SK-N-MC (cell line): ENCODE data around the gene PRSS8.

Source experiments
- EZH2 ChIP-seq: fragments of 200-600 bp; sonication (generic); IDR thresholded peaks from one replicate; pipeline ENCODE4 v1.6.1; 2017; ENCODE audit warnings: antibody characterized with exemption
- FOXP2 ChIP-seq: optimal IDR thresholded peaks from 2 replicates; pipeline ENCODE3; 2011; ENCODE audit warnings: mild to moderate bottlenecking, moderate library complexity; ENCODE audit not compliant: insufficient read depth; ENCODE audit errors: extremely low read length, control extremely low read depth
- POLR2AphosphoS5 ChIP-seq: IDR thresholded peaks from 2 replicates; pipeline ENCODE4 v1.6.1; 2012; ENCODE audit warnings: mild to moderate bottlenecking, low read depth, low read length, borderline replicate concordance

- TF ChIP-seq POLR2AphosphoS5 (no peak), EZH2 (no peak), FOXP2 (no peak)
These were observed 50.8 kb downstream of the PRSS8 start for GRCh38 chr16:31084584-31085302.
